Ovary (tissue), 3 donors: Measurements from ENCODE around the gene WNT6.

ENCODE experiments used
- CTCF ChIP-seq, 3 donors: fragments of 450-650 bp in 2 of 3; fragments of 200-600 bp in 1 of 3; IDR thresholded peaks; one replicate each; pipeline versions ENCODE4 v1.5.1 to v1.8.0; 2016 to 2022; ENCODE audit warnings: antibody characterized with exemption in 3 of 3, mild to moderate bottlenecking in 1 of 3
- EP300 ChIP-seq: sonication (generic); formaldehyde crosslinking; IDR thresholded peaks from one replicate; pipeline ENCODE4 v1.6.1; 2017; ENCODE audit warnings: antibody characterized with exemption
- POLR2A ChIP-seq: fragments of 450-650 bp; IDR thresholded peaks from one replicate; pipeline ENCODE4 v1.6.1; 2017; ENCODE audit warnings: antibody characterized with exemption, mild to moderate bottlenecking, moderate library complexity
- donor health status: DM: no; HTN: no; CAD: no.

GRCh38 chr2:218877891-218878290 is 18.3 kb downstream of the WNT6 start:
- TF ChIP-seq CTCF (IDR thresholded peaks at IDR 0.05) (no peak), POLR2A (no peak), EP300 (no peak)
